ENCODE results near the gene RPS29. TPM values are rescaled to one million over a fixed set of nuclear protein-coding genes. Genes with fewer than 3 reads are reported as not detected.

RPS29 gene
- total RNA-seq, 2 donors from 2014 or later, result 1,577 to 1,586 TPM

DNA sequence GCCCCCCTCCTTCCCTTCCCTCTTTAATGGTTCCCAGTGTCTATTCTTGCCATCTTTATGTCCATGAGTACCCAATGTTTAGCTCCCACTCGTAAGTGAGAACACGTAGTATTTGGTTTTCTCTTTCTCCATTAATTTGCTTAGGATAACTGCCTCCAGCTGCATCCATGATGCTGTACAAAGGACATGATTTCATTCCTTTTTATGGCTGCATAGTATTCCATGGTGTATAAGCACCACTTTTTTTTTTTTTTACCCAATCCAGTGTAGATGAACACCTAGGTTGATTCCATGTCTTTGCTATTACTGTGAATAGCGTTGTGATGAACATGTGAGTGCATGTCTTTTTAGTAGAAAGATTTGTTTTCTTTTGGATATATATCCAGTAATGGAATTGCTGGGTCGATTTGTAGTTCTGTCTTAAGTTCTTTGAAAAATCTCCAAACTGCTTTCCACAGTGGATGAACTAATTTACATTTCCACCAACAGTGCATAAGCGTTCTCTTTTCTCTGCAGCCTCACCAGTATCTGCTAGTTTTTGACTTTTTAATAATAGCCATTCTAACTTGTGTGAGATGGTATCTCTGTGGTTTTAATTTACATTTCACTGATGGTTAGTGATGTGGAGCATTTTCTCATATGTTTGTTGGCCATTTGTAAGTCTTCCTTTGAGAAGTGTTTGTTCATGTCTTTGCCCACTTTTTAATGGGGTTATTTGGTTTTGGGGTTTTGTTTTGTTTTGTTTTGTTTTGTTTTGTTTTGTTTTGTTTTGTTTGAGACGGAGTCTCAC, 26.0 kb downstream of the RPS29 start:
- Mint-ChIP-seq H3K4me3 (no peak overlapping the region), H3K4me1 (no peaks in the 10 kb centered on the region), H3K27ac (no peak overlapping the region), H3K36me3 (ENCODE audit: low read depth) (no peaks in the 10 kb centered on the region), H3K9me3 (peaks cover 5% of the 10 kb centered on the region), H3K27me3 (ENCODE audit: insufficient read depth) (peaks cover 4% of the 10 kb centered on the region)
- no peaks in the 10 kb centered on the region for H3K36me3 ChIP-seq (ENCODE audit: control insufficient read depth, insufficient read depth, low read length)
- TF ChIP-seq, protein P1, sequence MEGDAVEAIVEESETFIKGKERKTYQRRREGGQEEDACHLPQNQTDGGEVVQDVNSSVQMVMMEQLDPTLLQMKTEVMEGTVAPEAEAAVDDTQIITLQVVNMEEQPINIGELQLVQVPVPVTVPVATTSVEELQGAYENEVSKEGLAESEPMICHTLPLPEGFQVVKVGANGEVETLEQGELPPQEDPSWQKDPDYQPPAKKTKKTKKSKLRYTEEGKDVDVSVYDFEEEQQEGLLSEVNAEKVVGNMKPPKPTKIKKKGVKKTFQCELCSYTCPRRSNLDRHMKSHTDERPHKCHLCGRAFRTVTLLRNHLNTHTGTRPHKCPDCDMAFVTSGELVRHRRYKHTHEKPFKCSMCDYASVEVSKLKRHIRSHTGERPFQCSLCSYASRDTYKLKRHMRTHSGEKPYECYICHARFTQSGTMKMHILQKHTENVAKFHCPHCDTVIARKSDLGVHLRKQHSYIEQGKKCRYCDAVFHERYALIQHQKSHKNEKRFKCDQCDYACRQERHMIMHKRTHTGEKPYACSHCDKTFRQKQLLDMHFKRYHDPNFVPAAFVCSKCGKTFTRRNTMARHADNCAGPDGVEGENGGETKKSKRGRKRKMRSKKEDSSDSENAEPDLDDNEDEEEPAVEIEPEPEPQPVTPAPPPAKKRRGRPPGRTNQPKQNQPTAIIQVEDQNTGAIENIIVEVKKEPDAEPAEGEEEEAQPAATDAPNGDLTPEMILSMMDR (conservative IDR thresholded peaks at IDR 0.05), result no peak
- no peak overlapping the region for H3K27ac ChIP-seq (ENCODE audit: low read depth, low read length)
- no peaks in the 10 kb centered on the region for H3K4me1 ChIP-seq (ENCODE audit: control insufficient read depth, insufficient read depth, low read length)
- no peak overlapping the region for H3K4me3 ChIP-seq (ENCODE audit: low read length)
- H3K9ac ChIP-seq (ENCODE audit: extremely low read depth, low read length, poor library complexity, severe bottlenecking), result no peak overlapping the region
- WGBS, 2 experiments (ENCODE audit: insufficient coverage in 1 of 2, insufficient read length in 1 of 2), result 88 to 94% methylated on average over 2 to 6 of the region's 6 CpGs
- no peaks in the 10 kb centered on the region for H3K27me3 ChIP-seq (ENCODE audit: control insufficient read depth, insufficient read depth, low read length, poor library complexity, severe bottlenecking)
- no peaks in the 10 kb centered on the region for H3K9me3 ChIP-seq (ENCODE audit: control insufficient read depth, low read length)
- no peak for DNase-seq

DNA sequence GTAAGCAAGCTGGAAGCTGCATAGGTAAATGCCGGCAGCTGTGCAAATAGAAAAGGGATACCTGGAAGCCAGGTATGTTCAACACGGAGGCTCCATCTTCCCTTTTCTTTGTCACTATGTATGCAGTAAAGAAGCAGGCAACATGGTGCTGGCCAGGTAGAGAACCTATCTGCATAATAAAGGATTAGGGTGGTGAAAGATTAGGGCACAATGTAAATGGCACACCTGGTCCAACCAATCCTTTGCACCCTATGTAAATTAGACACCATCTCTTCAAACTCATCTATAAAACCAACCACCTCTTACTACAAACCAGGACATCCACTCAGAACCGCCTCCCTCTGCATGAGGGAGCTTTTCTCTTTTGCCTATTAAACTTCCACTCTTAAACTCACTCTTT, 32.3 kb downstream of the RPS29 start:
- H3K9me3 Mint-ChIP-seq, result no peaks in the 10 kb centered on the region
- H3K27me3 Mint-ChIP-seq (ENCODE audit: insufficient read depth), result no peaks in the 10 kb centered on the region
- Histone ChIP-seq H3K36me3 (ENCODE audit: control insufficient read depth, insufficient read depth, low read length) (no peaks in the 10 kb centered on the region), H3K4me1 (ENCODE audit: control insufficient read depth, insufficient read depth, low read length) (peaks cover 11% of the 10 kb centered on the region), H3K27ac (ENCODE audit: low read depth, low read length) (no peak overlapping the region), H3K9me3 (ENCODE audit: control insufficient read depth, low read length) (no peaks in the 10 kb centered on the region), H3K9ac (ENCODE audit: extremely low read depth, low read length, poor library complexity, severe bottlenecking) (no peak overlapping the region), H3K27me3 (ENCODE audit: control insufficient read depth, insufficient read depth, low read length, poor library complexity, severe bottlenecking) (no peaks in the 10 kb centered on the region), H3K4me3 (ENCODE audit: low read length) (no peak overlapping the region)
- whole genome bisulfite sequencing, 2 experiments (ENCODE audit: insufficient coverage in 1 of 2, insufficient read length in 1 of 2), result 58 to 66% methylated on average over 3 of the region's 3 CpGs
- no peak overlapping the region for H3K27ac Mint-ChIP-seq
- no peak overlapping the region for H3K4me3 Mint-ChIP-seq
- TF ChIP-seq, protein P1 (conservative IDR thresholded peaks at IDR 0.05), result no peak
- DNase-seq, result no peak
- H3K36me3 Mint-ChIP-seq (ENCODE audit: low read depth), result no peaks in the 10 kb centered on the region
- peaks cover 21% of the 10 kb centered on the region for H3K4me1 Mint-ChIP-seq

DNA sequence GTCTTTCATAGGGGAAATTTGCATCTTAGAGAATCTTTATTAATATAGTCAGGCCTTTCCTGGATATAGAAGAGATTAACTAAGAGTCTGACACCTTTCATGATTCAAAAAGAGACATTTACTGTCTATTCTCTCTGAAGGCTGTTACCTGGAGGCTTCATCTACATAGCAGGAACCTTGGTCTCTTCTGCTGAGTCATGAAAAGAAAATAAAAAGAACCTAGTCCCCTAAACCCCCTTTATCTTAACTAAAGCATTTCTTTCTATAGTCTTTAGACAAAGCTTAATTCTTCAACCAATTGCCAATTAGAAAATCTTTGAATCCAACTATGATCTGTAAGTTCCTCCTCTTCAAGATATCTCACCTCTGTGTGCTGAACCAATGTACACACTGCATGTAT, 33.1 kb downstream of the RPS29 start:
- H3K9ac ChIP-seq (ENCODE audit: extremely low read depth, low read length, poor library complexity, severe bottlenecking), result no peak overlapping the region
- Mint-ChIP-seq H3K4me1 (peaks cover 25% of the 10 kb centered on the region), H3K9me3 (peaks cover 3% of the 10 kb centered on the region), H3K36me3 (ENCODE audit: low read depth) (peaks cover 3% of the 10 kb centered on the region), H3K4me3 (no peak overlapping the region), H3K27ac (no peak overlapping the region), H3K27me3 (ENCODE audit: insufficient read depth) (no peaks in the 10 kb centered on the region)
- H3K4me1 ChIP-seq (ENCODE audit: control insufficient read depth, insufficient read depth, low read length), result peaks cover 12% of the 10 kb centered on the region
- DNase-seq, result no peak
- no peaks in the 10 kb centered on the region for H3K36me3 ChIP-seq (ENCODE audit: control insufficient read depth, insufficient read depth, low read length)
- H3K9me3 ChIP-seq (ENCODE audit: control insufficient read depth, low read length), result peaks cover 3% of the 10 kb centered on the region
- H3K27me3 ChIP-seq (ENCODE audit: control insufficient read depth, insufficient read depth, low read length, poor library complexity, severe bottlenecking), result no peaks in the 10 kb centered on the region
- H3K4me3 ChIP-seq (ENCODE audit: low read length), result no peak overlapping the region
- TF ChIP-seq, protein P1 (conservative IDR thresholded peaks at IDR 0.05), result no peak
- H3K27ac ChIP-seq (ENCODE audit: low read depth, low read length), result no peak overlapping the region

Data from endodermal cell (in vitro differentiated cells).